GM21717 (cell line): ENCODE measurements around the gene CTSW.

Experiments used
- ATAC-seq: cut with Tn5 transposase; IDR thresholded peaks from one replicate; pipeline ENCODE4 v1.9.1; 2021; ENCODE audit warnings: mild to moderate bottlenecking, moderate library complexity; ENCODE audit not compliant: unreplicated experiment

CTSW gene

GRCh38 chr11:65899356-65900124 lies 19.9 kb downstream of the CTSW start:
- no peak for ATAC-seq

DNA sequence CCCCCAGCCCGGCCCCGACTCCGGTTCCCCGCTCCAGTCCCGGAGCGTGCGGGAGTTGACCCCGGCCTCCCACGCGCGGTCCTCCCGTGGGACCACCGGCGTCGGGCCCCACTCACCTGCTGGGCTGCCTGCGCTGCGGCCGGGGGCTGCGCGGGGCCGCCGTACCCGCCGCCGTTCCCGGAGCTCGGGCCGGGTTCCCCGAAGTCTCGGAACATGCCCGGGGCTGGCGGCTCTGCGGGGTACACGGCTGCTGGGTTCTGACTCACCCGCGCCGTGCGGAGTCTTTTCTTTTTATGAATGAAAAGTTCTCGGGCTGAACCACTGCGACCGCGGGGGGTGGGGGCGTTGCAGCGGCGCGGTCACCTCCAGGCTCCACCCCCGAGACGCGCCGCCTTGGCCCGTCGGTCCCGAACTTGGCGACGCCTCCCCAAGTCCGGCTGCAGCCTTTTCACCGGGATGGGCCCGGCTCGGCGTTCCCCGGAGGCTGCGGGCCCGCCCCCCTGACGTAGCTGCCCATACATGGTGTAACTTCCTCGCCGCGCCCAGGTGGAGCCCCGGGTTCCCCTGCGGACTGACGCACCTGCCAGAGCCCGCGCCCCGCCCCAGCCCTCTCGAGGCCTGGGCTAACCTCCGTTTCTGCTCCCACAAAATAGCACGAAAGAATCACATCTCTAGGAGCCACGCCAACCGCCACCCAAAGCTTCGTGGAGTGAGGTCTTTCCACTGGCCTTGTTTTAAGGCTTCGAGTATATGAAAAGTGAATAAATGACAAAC lies 20.7 kb downstream of the CTSW start, which contains the start of gene FOSL1:
Gene FOSL1, minus strand, starts transcription at position 264 of the 774 bp plus-strand sequence. Its CDS starts 49 bp downstream, at position 215.
- ATAC-seq = peak; percentile 65

GRCh38 chr11:65900899-65901180 lies 21.2 kb downstream of the CTSW start:
- ATAC-seq = no peak

GRCh38 chr11:65903068-65903481 lies 23.4 kb downstream of the CTSW start:
- no peak for ATAC-seq

- ATAC-seq = no peak
These were observed 24.1 kb downstream of the CTSW start for GRCh38 chr11:65903715-65904114.

- no peak for ATAC-seq
These were observed 27.0 kb downstream of the CTSW start for GRCh38 chr11:65906602-65907001.

DNA sequence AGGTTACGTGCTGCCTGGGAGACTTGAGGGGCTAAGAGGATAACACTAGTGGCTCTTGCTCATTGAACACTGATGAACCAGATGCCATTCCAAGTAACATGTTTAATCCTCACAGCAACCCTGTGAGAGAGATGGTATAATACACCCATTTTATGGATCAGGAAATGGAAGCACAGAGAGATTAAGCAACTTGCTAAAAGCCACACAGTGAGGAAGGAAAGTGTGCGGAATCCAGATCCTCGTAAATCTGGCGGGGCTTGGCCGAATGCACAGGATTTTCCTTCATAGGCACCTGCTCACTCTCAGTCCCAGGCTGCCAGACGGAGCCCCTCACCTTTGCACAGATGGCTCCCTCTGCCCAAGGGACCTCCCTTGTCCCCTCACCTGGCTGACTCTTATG lies 28.2 kb downstream of the CTSW start:
- ATAC-seq = no peak

DNA sequence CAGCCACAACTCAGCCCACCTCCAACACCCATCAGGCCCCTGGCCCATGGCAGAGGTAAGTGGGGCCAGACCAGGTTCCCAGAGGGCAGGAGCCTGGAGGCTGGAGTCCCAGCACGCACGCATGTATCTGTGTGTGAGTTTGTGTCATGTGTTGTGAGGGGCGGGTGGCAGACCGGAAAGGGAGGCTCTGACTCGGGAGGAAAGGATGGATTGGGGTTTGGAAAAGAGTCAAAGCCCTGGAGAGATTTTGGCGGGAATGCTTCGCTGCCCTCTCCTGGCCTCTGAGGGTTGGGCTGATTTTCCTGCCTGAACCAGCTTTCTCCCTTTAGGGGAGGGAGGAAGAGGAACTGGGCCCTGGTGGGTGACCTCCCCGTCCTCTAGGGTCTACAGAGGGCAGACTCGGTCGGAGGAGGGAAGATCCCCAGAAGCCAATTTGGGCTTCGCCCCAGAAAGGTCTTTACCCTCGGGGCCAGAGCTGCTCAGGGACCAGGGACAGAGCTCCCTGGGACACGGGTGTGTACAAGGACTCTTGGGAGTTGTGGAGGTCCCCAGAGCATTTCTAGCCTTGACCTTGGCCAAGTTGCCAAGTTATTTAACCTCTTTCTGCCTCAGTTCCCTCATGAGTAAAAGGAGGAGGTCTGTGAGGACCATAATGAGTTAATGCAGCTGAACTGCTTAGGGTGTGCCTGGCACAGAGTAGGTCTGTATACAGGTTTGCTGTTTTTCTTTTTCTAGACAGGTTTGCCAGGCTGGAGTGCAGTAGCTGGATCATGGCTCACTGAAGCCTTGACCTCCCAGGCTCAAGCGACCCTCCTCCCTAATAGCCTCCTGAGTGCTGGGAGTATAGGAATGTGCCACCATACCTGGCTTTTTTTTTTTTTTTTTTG lies 32.3 kb downstream of the CTSW start:
- ATAC-seq = no peak

GRCh38 chr11:65912845-65913244 lies 33.2 kb downstream of the CTSW start:
- no peak for ATAC-seq

- ATAC-seq = no peak
These were observed 35.6 kb downstream of the CTSW start for GRCh38 chr11:65915101-65915820.

DNA sequence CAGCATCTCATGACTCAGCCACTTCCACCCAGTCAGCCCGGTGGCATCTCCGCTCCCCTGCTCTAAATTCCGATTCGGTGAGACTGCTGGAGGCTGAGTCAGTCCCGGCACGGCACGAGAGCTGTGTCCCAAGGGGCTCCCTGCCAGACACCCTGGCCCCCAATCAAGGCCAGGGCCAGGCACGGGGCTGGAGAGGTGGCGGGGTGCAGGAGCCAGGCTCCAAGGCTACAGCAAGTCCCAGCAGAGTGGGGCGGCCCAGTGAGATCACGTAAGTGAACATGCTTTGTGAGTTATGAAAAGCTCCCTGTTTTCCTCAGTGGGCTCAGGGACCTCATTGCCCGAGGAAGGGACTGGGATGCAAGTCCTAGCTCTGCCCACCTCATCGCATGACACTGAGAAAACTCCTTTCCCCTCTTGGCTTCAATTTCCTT lies 36.2 kb downstream of the CTSW start:
- no peak for ATAC-seq

- no peak for ATAC-seq
These were observed 36.8 kb downstream of the CTSW start for GRCh38 chr11:65916391-65916790.

DNA sequence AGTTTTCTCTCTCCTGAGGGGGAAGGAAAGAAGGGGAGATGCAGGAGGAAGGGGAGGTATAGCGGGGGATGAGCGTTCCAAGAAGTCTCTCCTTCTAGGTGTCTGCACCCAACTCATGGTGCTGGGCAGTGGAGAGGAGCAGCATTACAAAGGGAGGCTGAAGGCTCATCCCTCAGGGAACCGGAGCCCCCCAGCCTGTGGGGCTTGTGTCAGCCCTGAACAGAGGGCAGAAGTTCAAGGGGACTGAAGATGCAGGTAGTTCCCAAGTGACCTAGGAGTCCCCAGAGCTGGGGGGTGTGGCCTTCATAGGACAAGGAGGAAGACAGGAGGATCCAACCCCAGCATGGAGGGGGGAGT lies 37.4 kb downstream of the CTSW start:
- no peak for ATAC-seq

- no peak for ATAC-seq
These were observed 38.0 kb downstream of the CTSW start for GRCh38 chr11:65917434-65918210.

GRCh38 chr11:65918211-65919140 lies 38.8 kb downstream of the CTSW start, which contains the start of gene C11orf68:
TSS of gene C11orf68 (minus strand) at chr11:65919062. CDS start at chr11:65919031, 31 bp downstream.
- peak; percentile 37 for ATAC-seq

GRCh38 chr11:65919141-65919572 lies 39.5 kb downstream of the CTSW start, which contains the start of gene DRAP1:
TSS of gene DRAP1 (plus strand) at chr11:65919426. CDS start at chr11:65919502, 76 bp downstream.
- ATAC-seq = peak; percentile 69

GRCh38 chr11:65919573-65920371 lies 40.1 kb downstream of the CTSW start:
- ATAC-seq = peak; percentile 35

- ATAC-seq = no peak
These were observed 40.8 kb downstream of the CTSW start for GRCh38 chr11:65920372-65920802.
